ENCODE results near the gene KRT17.
"Not testable (repeated sequence)": the region's sequence is repeated elsewhere in the genome, so short reads cannot be mapped to it uniquely, and the experiment has no call there.

Gene KRT17

DNA sequence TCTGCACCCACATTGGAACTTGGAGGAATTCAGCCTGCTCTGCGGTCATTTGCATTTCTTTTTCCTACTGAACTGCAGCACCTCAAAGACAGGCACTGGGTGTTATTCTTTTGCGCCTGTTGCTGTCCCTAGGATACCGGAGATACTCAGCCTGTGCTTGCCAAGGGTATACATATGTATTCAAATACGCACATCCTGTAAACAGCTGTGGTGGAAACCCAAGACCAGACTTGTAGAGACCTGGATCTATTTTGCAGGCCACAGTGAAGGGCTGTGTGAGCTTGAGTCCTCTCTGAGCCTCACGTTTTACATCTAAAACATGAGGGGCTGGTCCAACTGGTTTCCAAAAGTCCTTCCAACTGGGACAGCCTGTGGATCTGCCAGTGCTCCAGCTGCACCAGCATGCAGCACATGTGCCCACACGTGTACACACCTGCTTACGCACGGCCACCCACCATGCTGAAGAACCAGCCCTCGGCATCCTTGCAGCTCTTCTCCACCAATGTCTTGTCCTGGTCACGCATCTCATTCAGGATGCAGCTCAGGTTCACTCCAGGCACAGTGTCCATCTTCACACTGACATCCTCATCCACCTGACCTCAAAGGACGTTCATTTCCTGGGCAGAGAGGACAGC is 4.4 kb upstream of the KRT17 start:
- H3K79me1 ChIP-seq (ENCODE audit: low read depth, low read length); H3K14ac ChIP-seq (ENCODE audit: low read length); DNase-seq (ENCODE audit: low spot score); H3K4me2 ChIP-seq (ENCODE audit: insufficient read depth, low read length, poor library complexity, severe bottlenecking); H4K91ac ChIP-seq (ENCODE audit: low read depth, low read length, poor library complexity); H3K4me3 ChIP-seq (ENCODE audit: low read length in 2 of 2); H3K9me3 ChIP-seq (replicated peaks in 1 of 2; ENCODE audit: control insufficient read depth in 2 of 2, insufficient read depth in 1 of 2, low read depth in 1 of 2, low read length in 2 of 2); H4K8ac ChIP-seq (ENCODE audit: low read depth, low read length); H2AK5ac ChIP-seq (ENCODE audit: low read depth, low read length); H2AFZ ChIP-seq (ENCODE audit: low read length); H2BK12ac ChIP-seq (ENCODE audit: low read length); H3K27me3 ChIP-seq (ENCODE audit: control insufficient read depth in 3 of 3, insufficient read depth in 3 of 3, low read depth in 1 of 3, low read length in 3 of 3); H2BK120ac ChIP-seq (ENCODE audit: low read depth, low read length); H3K9ac ChIP-seq (ENCODE audit: low read depth, low read length, poor library complexity); H3K4ac ChIP-seq (ENCODE audit: low read length); H3K27ac ChIP-seq (replicated peaks; ENCODE audit: low read length); H3K36me3 ChIP-seq (replicated peaks in 1 of 2; ENCODE audit: control insufficient read depth in 2 of 2, insufficient read depth in 2 of 2, low read length in 2 of 2): not testable (repeated sequence)
- Histone ChIP-seq H2BK5ac (ENCODE audit: low read length) (peak overlapping the region; percentile 24), H3K4me1 (ENCODE audit: control insufficient read depth in 2 of 2, insufficient read depth in 1 of 2, low read depth in 1 of 2, low read length in 2 of 2) (peaks cover 0 to 11% of the 10 kb centered on the region in 2 donors), H3K23ac (ENCODE audit: low read depth, low read length, poor library complexity) (peak overlapping the region; percentile 25), H3K18ac (ENCODE audit: low read length) (peak overlapping the region; percentile 48), H2BK15ac (ENCODE audit: low read length) (peak overlapping the region; percentile 91)
- no CpG with 5 or more reads among the region's 11 CpGs for WGBS, 2 donors (ENCODE audit: extremely low coverage in 2 of 2, insufficient read length in 2 of 2, insufficient replicate concordance in 1 of 2)

DNA sequence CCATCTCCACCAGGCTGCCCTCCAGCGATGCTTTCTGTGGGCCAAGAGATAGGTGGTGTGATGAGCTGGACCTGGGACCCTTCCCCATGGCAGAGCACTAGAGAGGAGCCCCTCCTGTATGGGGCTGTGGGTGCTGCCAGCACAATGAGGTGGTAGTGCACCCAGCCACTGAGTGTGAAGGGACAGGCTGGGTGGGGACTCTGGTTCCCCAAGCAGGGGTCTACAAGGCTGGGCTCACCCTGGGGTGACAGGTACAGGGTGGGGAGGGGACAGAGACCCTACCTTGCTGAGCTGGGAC is 3.6 kb upstream of the KRT17 start:
- not testable (repeated sequence) for H3K36me3 ChIP-seq (replicated peaks in 1 of 2; ENCODE audit: control insufficient read depth in 2 of 2, insufficient read depth in 2 of 2, low read length in 2 of 2); H2BK120ac ChIP-seq (ENCODE audit: low read depth, low read length); H4K91ac ChIP-seq (ENCODE audit: low read depth, low read length, poor library complexity); H3K4me2 ChIP-seq (ENCODE audit: insufficient read depth, low read length, poor library complexity, severe bottlenecking); H3K4me1 ChIP-seq (ENCODE audit: control insufficient read depth in 2 of 2, insufficient read depth in 1 of 2, low read depth in 1 of 2, low read length in 2 of 2); H2BK12ac ChIP-seq (ENCODE audit: low read length); DNase-seq (ENCODE audit: low spot score); H3K27me3 ChIP-seq (ENCODE audit: control insufficient read depth in 3 of 3, insufficient read depth in 3 of 3, low read depth in 1 of 3, low read length in 3 of 3); H4K8ac ChIP-seq (ENCODE audit: low read depth, low read length); H3K79me1 ChIP-seq (ENCODE audit: low read depth, low read length); H2AFZ ChIP-seq (ENCODE audit: low read length); H3K9me3 ChIP-seq (replicated peaks in 1 of 2; ENCODE audit: control insufficient read depth in 2 of 2, insufficient read depth in 1 of 2, low read depth in 1 of 2, low read length in 2 of 2); H3K27ac ChIP-seq (replicated peaks; ENCODE audit: low read length); H3K4me3 ChIP-seq (ENCODE audit: low read length in 2 of 2)
- peak overlapping the region; percentile 77 for H3K9ac ChIP-seq (ENCODE audit: low read depth, low read length, poor library complexity)
- WGBS, 2 donors (ENCODE audit: extremely low coverage in 2 of 2, insufficient read length in 2 of 2, insufficient replicate concordance in 1 of 2), result no CpG with 5 or more reads among the region's 1 CpG
- H2BK5ac ChIP-seq (ENCODE audit: low read length), result peak overlapping the region; percentile 24
- peak overlapping the region; percentile 38 for H3K14ac ChIP-seq (ENCODE audit: low read length)
- H3K4ac ChIP-seq (ENCODE audit: low read length), result peak overlapping the region; percentile 93
- peak overlapping the region; percentile 84 for H2AK5ac ChIP-seq (ENCODE audit: low read depth, low read length)
- peak overlapping the region; percentile 80 for H3K18ac ChIP-seq (ENCODE audit: low read length)
- H2BK15ac ChIP-seq (ENCODE audit: low read length), result peak overlapping the region; percentile 67
- H3K23ac ChIP-seq (ENCODE audit: low read depth, low read length, poor library complexity), result peak overlapping the region; percentile 85

DNA sequence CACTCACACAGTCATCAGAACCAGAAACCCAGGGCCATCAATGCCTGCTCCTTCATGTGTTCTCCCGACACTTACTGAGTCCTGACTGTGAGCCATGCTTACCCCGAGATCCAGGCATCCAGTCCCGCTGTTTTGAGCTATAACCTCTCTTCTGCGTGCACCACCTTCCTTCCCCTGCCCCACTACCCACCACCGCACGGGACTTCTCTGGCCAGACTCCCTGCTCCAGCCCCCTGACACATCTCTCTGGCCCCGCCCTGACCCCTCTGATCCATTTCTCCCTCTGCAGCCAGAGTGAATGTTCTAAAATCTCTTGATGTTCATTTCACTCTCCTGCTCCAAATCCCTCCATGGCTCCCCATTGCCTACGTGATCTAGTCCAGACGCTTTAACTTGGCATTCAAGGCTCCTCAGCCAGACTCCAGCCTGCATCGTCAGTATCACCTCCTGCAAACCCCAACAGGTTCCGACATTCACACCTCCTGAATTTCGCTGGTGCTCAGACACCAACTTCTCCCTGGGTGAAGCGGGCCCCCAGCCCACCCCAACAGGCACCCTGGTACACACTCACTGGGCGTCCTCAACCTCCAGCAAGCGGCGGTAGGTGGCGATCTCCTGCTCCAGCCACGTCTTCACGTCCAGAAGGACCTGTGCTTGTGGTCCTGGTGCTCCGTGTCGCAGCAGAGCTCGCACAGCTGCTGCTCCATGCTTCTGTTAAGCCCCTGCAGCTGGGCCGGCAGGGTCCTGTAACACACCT is 3.1 kb upstream of the KRT17 start:
- H2BK15ac ChIP-seq (ENCODE audit: low read length), result peak overlapping the region; percentile 67
- no peak overlapping the region for H4K8ac ChIP-seq (ENCODE audit: low read depth, low read length)
- peaks cover 0 to 10% of the 10 kb centered on the region in 2 donors for H3K4me1 ChIP-seq (ENCODE audit: control insufficient read depth in 2 of 2, insufficient read depth in 1 of 2, low read depth in 1 of 2, low read length in 2 of 2)
- no peak for DNase-seq (ENCODE audit: low spot score)
- H3K27me3 ChIP-seq (ENCODE audit: control insufficient read depth in 3 of 3, insufficient read depth in 3 of 3, low read depth in 1 of 3, low read length in 3 of 3), result peaks cover 0 to 4% (median 2%) of the 10 kb centered on the region in 3 experiments
- peak overlapping the region; percentile 24 for H2BK5ac ChIP-seq (ENCODE audit: low read length)
- no peak overlapping the region for H3K4me2 ChIP-seq (ENCODE audit: insufficient read depth, low read length, poor library complexity, severe bottlenecking)
- H2AK5ac ChIP-seq (ENCODE audit: low read depth, low read length), result peak overlapping the region; percentile 84
- no peak overlapping the region for H2AFZ ChIP-seq (ENCODE audit: low read length)
- peaks cover 2% of the 10 kb centered on the region for H3K79me1 ChIP-seq (ENCODE audit: low read depth, low read length)
- H3K4me3 ChIP-seq (ENCODE audit: low read length in 2 of 2), result no peak overlapping the region
- peak overlapping the region; percentile 38 for H3K14ac ChIP-seq (ENCODE audit: low read length)
- no peak overlapping the region for H2BK12ac ChIP-seq (ENCODE audit: low read length)
- peak overlapping the region; percentile 53 for H4K91ac ChIP-seq (ENCODE audit: low read depth, low read length, poor library complexity)
- no peak overlapping the region for H2BK120ac ChIP-seq (ENCODE audit: low read depth, low read length)
- peak overlapping the region; percentile 93 for H3K4ac ChIP-seq (ENCODE audit: low read length)
- H3K9me3 ChIP-seq (replicated peaks in 1 of 2; ENCODE audit: control insufficient read depth in 2 of 2, insufficient read depth in 1 of 2, low read depth in 1 of 2, low read length in 2 of 2), result peaks cover 0 to 3% of the 10 kb centered on the region in 2 donors
- H3K23ac ChIP-seq (ENCODE audit: low read depth, low read length, poor library complexity), result peak overlapping the region; percentile 85
- H3K36me3 ChIP-seq (replicated peaks in 1 of 2; ENCODE audit: control insufficient read depth in 2 of 2, insufficient read depth in 2 of 2, low read length in 2 of 2), result peaks cover 0 to 2% of the 10 kb centered on the region in 2 donors
- no peak overlapping the region for H3K27ac ChIP-seq (replicated peaks; ENCODE audit: low read length)
- H3K18ac ChIP-seq (ENCODE audit: low read length), result peak overlapping the region; percentile 80
- H3K9ac ChIP-seq (ENCODE audit: low read depth, low read length, poor library complexity), result peak overlapping the region; percentile 77
- WGBS, 2 donors (ENCODE audit: extremely low coverage in 2 of 2, insufficient read length in 2 of 2, insufficient replicate concordance in 1 of 2), result no CpG with 5 or more reads among the region's 23 CpGs

DNA sequence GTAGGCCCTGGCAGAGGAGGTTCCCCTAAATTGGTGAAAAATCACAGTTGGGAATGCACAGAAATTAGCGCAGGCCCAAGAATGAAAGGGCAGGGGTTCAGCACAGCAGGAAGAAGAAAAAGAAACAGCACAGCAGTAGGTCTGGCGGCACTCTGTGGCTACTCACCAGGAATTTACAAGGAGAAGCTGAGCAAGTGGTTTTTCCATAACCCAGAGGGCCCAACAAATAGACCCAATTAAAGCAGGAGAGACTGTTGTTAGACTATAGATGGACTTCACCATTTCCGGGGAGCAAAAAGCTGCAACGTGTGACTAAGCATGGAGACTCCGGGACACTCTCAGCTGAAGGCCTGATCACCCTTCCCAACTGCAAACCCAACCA is 2.5 kb upstream of the KRT17 start:
- H2BK120ac ChIP-seq (ENCODE audit: low read depth, low read length); H3K79me1 ChIP-seq (ENCODE audit: low read depth, low read length); H2AK5ac ChIP-seq (ENCODE audit: low read depth, low read length); H3K4me1 ChIP-seq (ENCODE audit: control insufficient read depth in 2 of 2, insufficient read depth in 1 of 2, low read depth in 1 of 2, low read length in 2 of 2); H3K4me2 ChIP-seq (ENCODE audit: insufficient read depth, low read length, poor library complexity, severe bottlenecking); H3K4me3 ChIP-seq (ENCODE audit: low read length in 2 of 2); H2BK15ac ChIP-seq (ENCODE audit: low read length); H2BK5ac ChIP-seq (ENCODE audit: low read length); H3K9me3 ChIP-seq (replicated peaks in 1 of 2; ENCODE audit: control insufficient read depth in 2 of 2, insufficient read depth in 1 of 2, low read depth in 1 of 2, low read length in 2 of 2); H3K27ac ChIP-seq (replicated peaks; ENCODE audit: low read length); H3K9ac ChIP-seq (ENCODE audit: low read depth, low read length, poor library complexity); H3K18ac ChIP-seq (ENCODE audit: low read length); H4K8ac ChIP-seq (ENCODE audit: low read depth, low read length); H4K91ac ChIP-seq (ENCODE audit: low read depth, low read length, poor library complexity); H3K4ac ChIP-seq (ENCODE audit: low read length); H3K27me3 ChIP-seq (ENCODE audit: control insufficient read depth in 3 of 3, insufficient read depth in 3 of 3, low read depth in 1 of 3, low read length in 3 of 3); H2BK12ac ChIP-seq (ENCODE audit: low read length); H3K23ac ChIP-seq (ENCODE audit: low read depth, low read length, poor library complexity); DNase-seq (ENCODE audit: low spot score); H3K36me3 ChIP-seq (replicated peaks in 1 of 2; ENCODE audit: control insufficient read depth in 2 of 2, insufficient read depth in 2 of 2, low read length in 2 of 2); H2AFZ ChIP-seq (ENCODE audit: low read length): not testable (repeated sequence)
- H3K14ac ChIP-seq (ENCODE audit: low read length), result peak overlapping the region; percentile 38
- no CpG with 5 or more reads among the region's 5 CpGs for WGBS, 2 donors (ENCODE audit: extremely low coverage in 2 of 2, insufficient read length in 2 of 2, insufficient replicate concordance in 1 of 2)
